ENCODE data around the gene EXOC6. TPM values are rescaled to one million over a fixed set of nuclear protein-coding genes. Genes with fewer than 3 reads are reported as not detected.

Gene EXOC6
- total RNA-seq, 1 experiment from 2014 or later, result 19.2 TPM

GRCh38 chr10:92867235-92867634, 18.9 kb downstream of the EXOC6 start:
- H3K36me3 Mint-ChIP-seq (ENCODE audit: insufficient read depth, unreplicated experiment), result no peaks in the 10 kb centered on the region
- no peak overlapping the region for H3K27ac Mint-ChIP-seq (ENCODE audit: unreplicated experiment)
- intact Hi-C loops (cut with micrococcal nuclease; ENCODE audit: unreplicated experiment), result no loop called here
- no TSS peak for BruUV-seq (replicated peaks)
- DNase-seq, result no peak
- H3K9me3 Mint-ChIP-seq (ENCODE audit: low read depth, unreplicated experiment), result no peaks in the 10 kb centered on the region
- H3K27me3 Mint-ChIP-seq (ENCODE audit: unreplicated experiment), result no peaks in the 10 kb centered on the region
- peaks cover 10% of the 10 kb centered on the region for H3K4me1 Mint-ChIP-seq (ENCODE audit: low read depth, unreplicated experiment)
- CTCF ChIA-PET, result no interaction called here
- TF ChIP-seq CTCF (IDR thresholded peaks at IDR 0.05; ENCODE audit: unreplicated experiment), result no peak
- no peak overlapping the region for H3K4me3 Mint-ChIP-seq (ENCODE audit: low read depth, unreplicated experiment)

- BruUV-seq (replicated peaks), result no TSS peak
Measured at GRCh38 chr10:92868036-92868435, 19.7 kb downstream of the EXOC6 start.

GRCh38 chr10:92868557-92868956, 20.2 kb downstream of the EXOC6 start:
- Mint-ChIP-seq H3K4me1 (ENCODE audit: low read depth, unreplicated experiment) (peaks cover 10% of the 10 kb centered on the region), H3K36me3 (ENCODE audit: insufficient read depth, unreplicated experiment) (no peaks in the 10 kb centered on the region), H3K4me3 (ENCODE audit: low read depth, unreplicated experiment) (no peak overlapping the region), H3K27ac (ENCODE audit: unreplicated experiment) (no peak overlapping the region), H3K9me3 (ENCODE audit: low read depth, unreplicated experiment) (no peaks in the 10 kb centered on the region), H3K27me3 (ENCODE audit: unreplicated experiment) (no peaks in the 10 kb centered on the region)
- DNase-seq, result no peak
- BruUV-seq (replicated peaks), result no TSS peak
- CTCF ChIA-PET, result no interaction called here
- intact Hi-C loops (cut with micrococcal nuclease; ENCODE audit: unreplicated experiment), result no loop called here
- no peak for TF ChIP-seq CTCF (IDR thresholded peaks at IDR 0.05; ENCODE audit: unreplicated experiment)

More at GRCh38 chr10:92868036-92868435, 19.7 kb downstream of the EXOC6 start:
- no peaks in the 10 kb centered on the region for H3K27me3 Mint-ChIP-seq (ENCODE audit: unreplicated experiment)
- H3K36me3 Mint-ChIP-seq (ENCODE audit: insufficient read depth, unreplicated experiment), result no peaks in the 10 kb centered on the region
- intact Hi-C loops (cut with micrococcal nuclease; ENCODE audit: unreplicated experiment), result no loop called here
- no peak overlapping the region for H3K27ac Mint-ChIP-seq (ENCODE audit: unreplicated experiment)
- H3K9me3 Mint-ChIP-seq (ENCODE audit: low read depth, unreplicated experiment), result no peaks in the 10 kb centered on the region
- no peak overlapping the region for H3K4me3 Mint-ChIP-seq (ENCODE audit: low read depth, unreplicated experiment)
- DNase-seq, result no peak
- H3K4me1 Mint-ChIP-seq (ENCODE audit: low read depth, unreplicated experiment), result peaks cover 10% of the 10 kb centered on the region
- CTCF ChIA-PET, result no interaction called here
- TF ChIP-seq CTCF (IDR thresholded peaks at IDR 0.05; ENCODE audit: unreplicated experiment), result no peak

GRCh38 chr10:92873029-92873428, 24.7 kb downstream of the EXOC6 start:
- no peak for DNase-seq
- Mint-ChIP-seq H3K4me3 (ENCODE audit: low read depth, unreplicated experiment) (no peak overlapping the region), H3K36me3 (ENCODE audit: insufficient read depth, unreplicated experiment) (no peaks in the 10 kb centered on the region), H3K4me1 (ENCODE audit: low read depth, unreplicated experiment) (peaks cover 25% of the 10 kb centered on the region), H3K9me3 (ENCODE audit: low read depth, unreplicated experiment) (no peaks in the 10 kb centered on the region), H3K27ac (ENCODE audit: unreplicated experiment) (no peak overlapping the region), H3K27me3 (ENCODE audit: unreplicated experiment) (no peaks in the 10 kb centered on the region)
- no peak for TF ChIP-seq CTCF (IDR thresholded peaks at IDR 0.05; ENCODE audit: unreplicated experiment)
- BruUV-seq (replicated peaks), result no TSS peak
- intact Hi-C loops (cut with micrococcal nuclease; ENCODE audit: unreplicated experiment), result no loop called here
- CTCF ChIA-PET, result interaction anchor here (0.7 kb wide), 1 partner anchor 34 kb away, joined by 3 read pairs; no protein-coding TSS in a partner anchor

Data from Calu3 (cell line).